Measurements from ENCODE around the gene TTC4.

- no peak for TF ChIP-seq EP300 (IDR thresholded peaks at IDR 0.05)
- TF ChIP-seq, protein P1, sequence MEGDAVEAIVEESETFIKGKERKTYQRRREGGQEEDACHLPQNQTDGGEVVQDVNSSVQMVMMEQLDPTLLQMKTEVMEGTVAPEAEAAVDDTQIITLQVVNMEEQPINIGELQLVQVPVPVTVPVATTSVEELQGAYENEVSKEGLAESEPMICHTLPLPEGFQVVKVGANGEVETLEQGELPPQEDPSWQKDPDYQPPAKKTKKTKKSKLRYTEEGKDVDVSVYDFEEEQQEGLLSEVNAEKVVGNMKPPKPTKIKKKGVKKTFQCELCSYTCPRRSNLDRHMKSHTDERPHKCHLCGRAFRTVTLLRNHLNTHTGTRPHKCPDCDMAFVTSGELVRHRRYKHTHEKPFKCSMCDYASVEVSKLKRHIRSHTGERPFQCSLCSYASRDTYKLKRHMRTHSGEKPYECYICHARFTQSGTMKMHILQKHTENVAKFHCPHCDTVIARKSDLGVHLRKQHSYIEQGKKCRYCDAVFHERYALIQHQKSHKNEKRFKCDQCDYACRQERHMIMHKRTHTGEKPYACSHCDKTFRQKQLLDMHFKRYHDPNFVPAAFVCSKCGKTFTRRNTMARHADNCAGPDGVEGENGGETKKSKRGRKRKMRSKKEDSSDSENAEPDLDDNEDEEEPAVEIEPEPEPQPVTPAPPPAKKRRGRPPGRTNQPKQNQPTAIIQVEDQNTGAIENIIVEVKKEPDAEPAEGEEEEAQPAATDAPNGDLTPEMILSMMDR (IDR thresholded peaks at IDR 0.05), result no peak
- TF ChIP-seq POLR2A (IDR thresholded peaks at IDR 0.05), result no peak
- no peak for TF ChIP-seq POLR2AphosphoS5 (IDR thresholded peaks at IDR 0.05)
Measured at GRCh38 chr1:54754045-54754444, 38.4 kb downstream of the TTC4 start.

Data from suprapubic skin (tissue), 4 donors.